Measurements from ENCODE around the gene FSTL3.

DNA sequence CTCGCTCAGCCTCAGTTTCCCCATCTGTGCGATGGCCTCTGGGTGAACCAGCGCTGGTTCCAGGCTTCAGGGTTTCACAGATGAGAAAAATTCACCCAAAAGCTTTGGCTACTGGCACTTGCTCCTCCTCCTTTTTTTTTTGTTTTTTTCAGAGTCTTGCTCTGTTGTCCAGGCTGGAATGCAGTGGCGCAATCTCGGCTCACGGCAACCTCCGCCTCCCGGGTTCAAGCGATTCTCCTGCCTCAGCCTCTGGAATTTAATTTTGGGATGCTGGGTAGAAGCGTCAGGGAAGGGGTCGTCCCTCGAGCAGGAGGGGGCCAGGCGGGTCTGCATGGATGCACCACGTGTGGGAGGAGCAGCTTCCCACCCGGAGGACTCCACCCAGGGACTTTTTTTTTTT is 12.0 kb downstream of the FSTL3 start:
- TF ChIP-seq SUZ12 (IDR thresholded peaks at IDR 0.05; ENCODE audit: unreplicated experiment) (no peak), SP1 (IDR thresholded peaks at IDR 0.05; ENCODE audit: low read depth, low read length) (no peak), POLR2A (IDR thresholded peaks at IDR 0.05; ENCODE audit: low read depth, low read length) (no peak)
- TF ChIP-seq, protein P1, sequence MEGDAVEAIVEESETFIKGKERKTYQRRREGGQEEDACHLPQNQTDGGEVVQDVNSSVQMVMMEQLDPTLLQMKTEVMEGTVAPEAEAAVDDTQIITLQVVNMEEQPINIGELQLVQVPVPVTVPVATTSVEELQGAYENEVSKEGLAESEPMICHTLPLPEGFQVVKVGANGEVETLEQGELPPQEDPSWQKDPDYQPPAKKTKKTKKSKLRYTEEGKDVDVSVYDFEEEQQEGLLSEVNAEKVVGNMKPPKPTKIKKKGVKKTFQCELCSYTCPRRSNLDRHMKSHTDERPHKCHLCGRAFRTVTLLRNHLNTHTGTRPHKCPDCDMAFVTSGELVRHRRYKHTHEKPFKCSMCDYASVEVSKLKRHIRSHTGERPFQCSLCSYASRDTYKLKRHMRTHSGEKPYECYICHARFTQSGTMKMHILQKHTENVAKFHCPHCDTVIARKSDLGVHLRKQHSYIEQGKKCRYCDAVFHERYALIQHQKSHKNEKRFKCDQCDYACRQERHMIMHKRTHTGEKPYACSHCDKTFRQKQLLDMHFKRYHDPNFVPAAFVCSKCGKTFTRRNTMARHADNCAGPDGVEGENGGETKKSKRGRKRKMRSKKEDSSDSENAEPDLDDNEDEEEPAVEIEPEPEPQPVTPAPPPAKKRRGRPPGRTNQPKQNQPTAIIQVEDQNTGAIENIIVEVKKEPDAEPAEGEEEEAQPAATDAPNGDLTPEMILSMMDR (IDR thresholded peaks at IDR 0.05 in 2 of 3, conservative IDR thresholded peaks at IDR 0.05 in 1 of 3; ENCODE audit: control insufficient read depth in 2 of 3, extremely low read depth in 1 of 3, insufficient read depth in 1 of 3, low read depth in 3 of 3, low read length in 3 of 3) = no peak

All from GM12878 (cell line).